HepG2 (cell line): ENCODE measurements around the gene GRB2. TPM values are rescaled to one million over a fixed set of nuclear protein-coding genes. Genes with fewer than 3 reads are reported as not detected.

Experiments used
- AGO1 ChIP-seq: fragments of 200-400 bp; formaldehyde crosslinking; IDR thresholded peaks from 2 replicates; pipeline ENCODE4 v1.6.1; 2017; ENCODE audit warnings: mild to moderate bottlenecking, low read depth, low read length, moderate library complexity; ENCODE audit not compliant: poor library complexity, severe bottlenecking
- ARNTL ChIP-seq: sonication (generic); formaldehyde crosslinking; IDR thresholded peaks from 2 replicates; pipeline ENCODE4 v1.4.0; 2020; ENCODE audit warnings: mild to moderate bottlenecking, missing genetic modification reagents
- ATM ChIP-seq: fragments of 450-650 bp; IDR thresholded peaks from 2 replicates; pipeline ENCODE4 v1.7.1; 2017; ENCODE audit warnings: mild to moderate bottlenecking, borderline replicate concordance
- DPF2 ChIP-seq: sonication (generic); formaldehyde crosslinking; IDR thresholded peaks from 2 replicates; pipeline ENCODE4 v1.4.0; 2020; ENCODE audit warnings: mild to moderate bottlenecking, low read depth, missing genetic modification reagents, borderline replicate concordance
- FOXK1 ChIP-seq: sonication (generic); formaldehyde crosslinking; IDR thresholded peaks from 2 replicates; pipeline ENCODE4 v1.4.0; 2020; ENCODE audit warnings: low read depth, missing genetic modification reagents, borderline replicate concordance
- GABPA ChIP-seq, 2 experiments: IDR thresholded peaks; 2 replicates each; pipeline ENCODE4 v1.6.1; 2011 to 2016; ENCODE audit warnings: low read depth in 2 of 2, low read length in 1 of 2, missing biosample characterization in 1 of 2, missing genetic modification characterization in 1 of 2
- NBN ChIP-seq: fragments of 450-650 bp; conservative IDR thresholded peaks from 2 replicates; pipeline ENCODE4 v1.6.1; 2017
- PAF1 ChIP-seq: IDR thresholded peaks from 2 replicates; pipeline ENCODE4 v1.6.1; 2016; ENCODE audit warnings: missing genetic modification reagents, missing compliant biosample characterization
- RBM39 ChIP-seq: fragments of 200-400 bp; formaldehyde crosslinking; IDR thresholded peaks from one replicate; pipeline ENCODE4 v1.6.1; 2018; ENCODE audit warnings: antibody characterized with exemption, mild to moderate bottlenecking, low read depth, low read length; ENCODE audit not compliant: poor library complexity, severe bottlenecking
- RXRA ChIP-seq: sonication (generic); formaldehyde crosslinking; IDR thresholded peaks from 2 replicates; pipeline ENCODE4 v1.5.1; 2020; ENCODE audit warnings: missing genetic modification reagents
- SMC3 ChIP-seq: IDR thresholded peaks from 2 replicates; pipeline ENCODE4 v1.6.1; 2011; ENCODE audit warnings: low read length, improper control_type of control experiment
- SP5 ChIP-seq: IDR thresholded peaks from 2 replicates; pipeline ENCODE4 v1.6.1; 2016; ENCODE audit warnings: low read depth, borderline replicate concordance
- THYN1 ChIP-seq: sonication (generic); formaldehyde crosslinking; IDR thresholded peaks from 2 replicates; pipeline ENCODE4 v1.8.1; 2023; ENCODE audit warnings: low read depth, mild to moderate bottlenecking, moderate library complexity, missing genetic modification reagents, borderline replicate concordance
- U2AF2 ChIP-seq: fragments of 200-400 bp; formaldehyde crosslinking; IDR thresholded peaks from 2 replicates; pipeline ENCODE4 v1.6.1; 2017; ENCODE audit warnings: low read depth, mild to moderate bottlenecking, low read length
- ZBTB8A ChIP-seq: sonication (generic); formaldehyde crosslinking; IDR thresholded peaks from 2 replicates; pipeline ENCODE4 v1.4.0; 2020; ENCODE audit warnings: mild to moderate bottlenecking, low read depth, missing genetic modification reagents, borderline replicate concordance
- ZNF20 ChIP-seq: sonication (generic); formaldehyde crosslinking; IDR thresholded peaks from 2 replicates; pipeline ENCODE4 v1.4.0; 2020; ENCODE audit warnings: mild to moderate bottlenecking, moderate library complexity, missing genetic modification reagents
- ZNF337 ChIP-seq: sonication (generic); formaldehyde crosslinking; IDR thresholded peaks from 2 replicates; pipeline ENCODE4 v1.5.1; 2020; ENCODE audit warnings: missing genetic modification reagents, low read depth, mild to moderate bottlenecking, borderline replicate concordance
- ZNF510 ChIP-seq: sonication (generic); formaldehyde crosslinking; IDR thresholded peaks from 2 replicates; pipeline ENCODE4 v1.4.0; 2020; ENCODE audit warnings: low read depth, mild to moderate bottlenecking, missing genetic modification reagents
- ZNF616 ChIP-seq: sonication (generic); formaldehyde crosslinking; IDR thresholded peaks from 2 replicates; pipeline ENCODE4 v1.5.0; 2020; ENCODE audit warnings: low read depth, mild to moderate bottlenecking, missing genetic modification reagents
- ZNF747 ChIP-seq: sonication (generic); formaldehyde crosslinking; IDR thresholded peaks from 2 replicates; pipeline ENCODE4 v1.8.1; 2023; ENCODE audit warnings: missing genetic modification reagents, mild to moderate bottlenecking, borderline replicate concordance
- ZNF775 ChIP-seq: sonication (generic); formaldehyde crosslinking; IDR thresholded peaks from 2 replicates; pipeline ENCODE4 v1.4.0; 2020; ENCODE audit warnings: missing genetic modification reagents, mild to moderate bottlenecking, moderate library complexity, borderline replicate concordance
- ZNF878 ChIP-seq: sonication (generic); formaldehyde crosslinking; IDR thresholded peaks from 2 replicates; pipeline ENCODE4 v1.8.1; 2023; ENCODE audit warnings: mild to moderate bottlenecking, missing genetic modification reagents, moderate library complexity
- polyA plus RNA-seq, 8 experiments: library from polyadenylated mRNA; depleted of rRNA in 3 of 8; stranded (reverse) in 7 of 8; unstranded in 1 of 8; fragments of >200 nt; fragmentation: Illumina TruSeq in 4 of 8; extraction: Trizol in 4 of 8; gene quantifications; 2 replicates each; pipeline versions ENCODE4 v1.2.1 to v1.2.3, GENCODE V29; 2011 to 2016; ENCODE audit warnings: low read depth in 4 of 8, missing spikeins in 1 of 8, mixed read lengths in 1 of 8; ENCODE audit not compliant: insufficient read depth in 1 of 8
- total RNA-seq, 5 experiments: library from RNA; depleted of rRNA; stranded (reverse); fragments of >200 nt; fragmentation: Illumina TruSeq; extraction: Trizol; gene quantifications; 2 replicates each; pipeline ENCODE4 v1.2.3, GENCODE V29; 2016; ENCODE audit warnings: low read depth in 1 of 5
- TF ChIP-seq, protein P1 (sequence below): sonication (generic); formaldehyde crosslinking; IDR thresholded peaks from 2 replicates; pipeline ENCODE4 v1.4.0; 2020; ENCODE audit warnings: missing genetic modification reagents, mild to moderate bottlenecking, borderline replicate concordance
- TF ChIP-seq, protein P2 (sequence below): sonication (generic); formaldehyde crosslinking; IDR thresholded peaks from 2 replicates; pipeline ENCODE4 v1.8.1; 2023; ENCODE audit warnings: mild to moderate bottlenecking, missing genetic modification reagents

The GRB2 gene
- total and polyA plus RNA-seq, 2 of the 13 experiments (the other 11 are each of a cell fraction or from before 2014, with no cell fraction given), result 84.6 to 92.3 TPM

DNA sequence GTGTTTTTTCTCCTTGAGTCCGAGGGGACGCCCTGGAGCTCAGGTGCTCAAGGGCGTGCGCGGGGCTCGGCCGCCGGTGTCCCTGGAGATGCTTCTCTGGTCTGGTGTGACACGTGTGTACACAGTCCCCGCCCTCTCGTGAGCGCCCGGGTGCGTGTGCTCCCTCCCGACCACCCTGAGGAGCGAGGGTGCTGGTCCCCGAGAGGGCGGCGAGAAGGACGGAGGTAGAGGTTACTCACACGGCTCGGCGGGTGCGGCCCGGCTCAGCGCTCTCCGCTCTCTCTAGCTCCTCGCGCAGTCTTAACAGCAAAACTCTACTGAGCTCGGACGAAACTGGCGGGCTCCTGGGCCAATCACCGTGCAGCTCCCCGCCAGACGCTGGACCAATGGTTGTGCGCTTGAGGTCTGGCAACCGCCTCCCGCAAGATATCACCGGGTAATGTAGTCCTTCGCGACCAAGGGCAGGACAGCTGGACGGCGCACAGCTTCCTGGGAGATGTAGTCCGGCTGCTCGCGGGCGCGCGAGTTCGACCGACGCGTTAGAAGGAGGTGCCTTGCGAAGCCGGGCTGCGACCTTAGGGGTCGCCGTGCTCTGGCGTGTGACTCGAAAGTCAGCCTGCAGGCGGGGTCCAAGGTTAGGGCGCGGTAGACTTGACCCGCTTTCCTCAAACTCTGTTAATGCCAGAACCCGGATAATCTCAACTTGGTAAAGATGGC, 116.2 kb downstream of the GRB2 start, which contains the start of gene SLC25A19 (continued):
- 0 out of 2 replicates have a peak, but pooled peaks have one; percentile 8 for TF ChIP-seq DPF2 (CRISPR knock-in tag)
- no peak for TF ChIP-seq ZBTB8A (CRISPR knock-in tag)
- peak; percentile 49; the same call in 1 of the 2 replicates for TF ChIP-seq GABPA (IDR thresholded peaks at IDR 0.05; ENCODE audit: low read depth, low read length)
- peak; percentile 89 for TF ChIP-seq GABPA (CRISPR knock-in tag; IDR thresholded peaks at IDR 0.05; ENCODE audit: low read depth)
- no peak for TF ChIP-seq ATM
- no peak for TF ChIP-seq PAF1 (CRISPR knock-in tag)
- no peak for TF ChIP-seq ZNF878 (CRISPR knock-in tag)
- TF ChIP-seq, protein P1, sequence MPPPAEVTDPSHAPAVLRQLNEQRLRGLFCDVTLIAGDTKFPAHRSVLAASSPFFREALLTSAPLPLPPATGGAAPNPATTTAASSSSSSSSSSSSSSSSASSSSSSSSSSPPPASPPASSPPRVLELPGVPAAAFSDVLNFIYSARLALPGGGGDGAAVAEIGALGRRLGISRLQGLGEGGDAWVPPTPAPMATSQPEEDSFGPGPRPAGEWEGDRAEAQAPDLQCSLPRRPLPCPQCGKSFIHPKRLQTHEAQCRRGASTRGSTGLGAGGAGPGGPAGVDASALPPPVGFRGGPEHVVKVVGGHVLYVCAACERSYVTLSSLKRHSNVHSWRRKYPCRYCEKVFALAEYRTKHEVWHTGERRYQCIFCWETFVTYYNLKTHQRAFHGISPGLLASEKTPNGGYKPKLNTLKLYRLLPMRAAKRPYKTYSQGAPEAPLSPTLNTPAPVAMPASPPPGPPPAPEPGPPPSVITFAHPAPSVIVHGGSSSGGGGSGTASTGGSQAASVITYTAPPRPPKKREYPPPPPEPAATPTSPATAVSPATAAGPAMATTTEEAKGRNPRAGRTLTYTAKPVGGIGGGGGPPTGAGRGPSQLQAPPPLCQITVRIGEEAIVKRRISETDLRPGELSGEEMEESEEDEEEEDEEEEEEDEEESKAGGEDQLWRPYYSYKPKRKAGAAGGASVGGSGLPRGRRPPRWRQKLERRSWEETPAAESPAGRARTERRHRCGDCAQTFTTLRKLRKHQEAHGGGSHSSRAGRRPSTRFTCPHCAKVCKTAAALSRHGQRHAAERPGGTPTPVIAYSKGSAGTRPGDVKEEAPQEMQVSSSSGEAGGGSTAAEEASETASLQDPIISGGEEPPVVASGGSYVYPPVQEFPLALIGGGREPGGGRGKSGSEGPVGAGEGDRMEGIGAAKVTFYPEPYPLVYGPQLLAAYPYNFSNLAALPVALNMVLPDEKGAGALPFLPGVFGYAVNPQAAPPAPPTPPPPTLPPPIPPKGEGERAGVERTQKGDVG (CRISPR knock-in tag), result peak; percentile 95; the same call in 1 of the 2 replicates
- TF ChIP-seq, protein P2, sequence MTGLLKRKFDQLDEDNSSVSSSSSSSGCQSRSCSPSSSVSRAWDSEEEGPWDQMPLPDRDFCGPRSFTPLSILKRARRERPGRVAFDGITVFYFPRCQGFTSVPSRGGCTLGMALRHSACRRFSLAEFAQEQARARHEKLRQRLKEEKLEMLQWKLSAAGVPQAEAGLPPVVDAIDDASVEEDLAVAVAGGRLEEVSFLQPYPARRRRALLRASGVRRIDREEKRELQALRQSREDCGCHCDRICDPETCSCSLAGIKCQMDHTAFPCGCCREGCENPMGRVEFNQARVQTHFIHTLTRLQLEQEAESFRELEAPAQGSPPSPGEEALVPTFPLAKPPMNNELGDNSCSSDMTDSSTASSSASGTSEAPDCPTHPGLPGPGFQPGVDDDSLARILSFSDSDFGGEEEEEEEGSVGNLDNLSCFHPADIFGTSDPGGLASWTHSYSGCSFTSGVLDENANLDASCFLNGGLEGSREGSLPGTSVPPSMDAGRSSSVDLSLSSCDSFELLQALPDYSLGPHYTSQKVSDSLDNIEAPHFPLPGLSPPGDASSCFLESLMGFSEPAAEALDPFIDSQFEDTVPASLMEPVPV (CRISPR knock-in tag), result peak; percentile 94
- TF ChIP-seq ZNF510 (CRISPR knock-in tag), result 0 out of 2 replicates have a peak, but pooled peaks have one; percentile 66
- TF ChIP-seq ARNTL (CRISPR knock-in tag), result peak; percentile 67; the same call in 1 of the 2 replicates
- TF ChIP-seq ZNF747 (CRISPR knock-in tag), result peak; percentile 95; the same call in 1 of the 2 replicates
- TF ChIP-seq NBN, result no peak
- TF ChIP-seq RXRA, result peak; percentile 91
- TF ChIP-seq ZNF775 (CRISPR knock-in tag), result no peak
- TF ChIP-seq U2AF2, result no peak
- TF ChIP-seq SP5, result no peak; the same call in none of the 2 replicates
- peak; percentile 28; the same call in 1 of the 2 replicates for TF ChIP-seq ZNF616
- peak; percentile 87 for TF ChIP-seq RBM39
- peak; percentile 46 for TF ChIP-seq AGO1
- TF ChIP-seq SMC3, result peak; percentile 17; the same call in 1 of the 2 replicates
- TF ChIP-seq THYN1 (CRISPR knock-in tag), result no peak
- TF ChIP-seq ZNF337, result peak; percentile 25; the same call in 1 of the 2 replicates
- peak; percentile 92 for TF ChIP-seq FOXK1 (CRISPR knock-in tag)
- TF ChIP-seq ZNF20, result no peak
